GM18502 (cell line): ENCODE measurements around the gene RALGPS1.

Source experiments
- ATAC-seq: cut with Tn5 transposase; IDR thresholded peaks from one replicate; pipeline ENCODE4 v1.9.1; 2021; ENCODE audit warnings: mild to moderate bottlenecking; ENCODE audit not compliant: unreplicated experiment, poor library complexity

RALGPS1 gene

GRCh38 chr9:126904586-126904985 is 10.0 kb upstream of the RALGPS1 start:
- no peak for ATAC-seq

- ATAC-seq: no peak
Observed at GRCh38 chr9:126906091-126906490, 8.5 kb upstream of the RALGPS1 start.

- no peak for ATAC-seq
Observed at GRCh38 chr9:126907058-126907457, 7.5 kb upstream of the RALGPS1 start.

GRCh38 chr9:126915281-126915816 is 767 bp downstream of the RALGPS1 start:
- no peak for ATAC-seq

- ATAC-seq: no peak
Observed at GRCh38 chr9:126915846-126916543, 1.4 kb downstream of the RALGPS1 start.

GRCh38 chr9:126916909-126917308 is 2.3 kb downstream of the RALGPS1 start:
- no peak for ATAC-seq

- no peak for ATAC-seq
Observed at GRCh38 chr9:126919193-126919592, 4.6 kb downstream of the RALGPS1 start.

GRCh38 chr9:126925876-126926275 is 11.3 kb downstream of the RALGPS1 start:
- ATAC-seq: no peak

GRCh38 chr9:126926364-126926763 is 11.8 kb downstream of the RALGPS1 start:
- no peak for ATAC-seq

GRCh38 chr9:126927419-126927818 is 12.8 kb downstream of the RALGPS1 start:
- ATAC-seq: no peak

GRCh38 chr9:126932871-126933321 is 18.3 kb downstream of the RALGPS1 start:
- no peak for ATAC-seq

- no peak for ATAC-seq
Observed at GRCh38 chr9:126933334-126933980, 18.9 kb downstream of the RALGPS1 start.

- no peak for ATAC-seq
Observed at GRCh38 chr9:126934441-126934840, 19.9 kb downstream of the RALGPS1 start.

GRCh38 chr9:126935630-126936029 is 21.0 kb downstream of the RALGPS1 start:
- no peak for ATAC-seq

GRCh38 chr9:126937444-126937843 is 22.9 kb downstream of the RALGPS1 start:
- ATAC-seq: no peak

GRCh38 chr9:126938327-126938726 is 23.7 kb downstream of the RALGPS1 start:
- ATAC-seq: no peak

GRCh38 chr9:126939821-126940221 is 25.2 kb downstream of the RALGPS1 start:
- ATAC-seq: no peak

GRCh38 chr9:126942399-126942798 is 27.8 kb downstream of the RALGPS1 start:
- ATAC-seq: no peak

GRCh38 chr9:126945682-126946081 is 31.1 kb downstream of the RALGPS1 start:
- ATAC-seq: no peak

- ATAC-seq: no peak
Observed at GRCh38 chr9:126947529-126947928, 32.9 kb downstream of the RALGPS1 start.

- no peak for ATAC-seq
Observed at GRCh38 chr9:126952205-126952977, 37.8 kb downstream of the RALGPS1 start.
